Measurements from ENCODE around the gene SHC3. TPM values are rescaled to one million over a fixed set of nuclear protein-coding genes. Genes with fewer than 3 reads are reported as not detected.

Gene SHC3
- total RNA-seq, 1 donor from 2014 or later = not detected

- Mint-ChIP-seq H3K36me3 (ENCODE audit: low read depth) (no peaks in the 10 kb centered on the region), H3K4me3 (no peak overlapping the region), H3K27me3 (peaks cover 35% of the 10 kb centered on the region), H3K27ac (no peak overlapping the region), H3K4me1 (no peaks in the 10 kb centered on the region), H3K9me3 (peaks cover 4% of the 10 kb centered on the region)
- intact Hi-C loops (cut with micrococcal nuclease) = no loop called here
- DNase-seq = no peak
Observed at GRCh38 chr9:89161221-89161620, 17.4 kb downstream of the SHC3 start.

GRCh38 chr9:89160806-89161205 is 17.8 kb downstream of the SHC3 start:
- DNase-seq = no peak
- intact Hi-C loops (cut with micrococcal nuclease) = no loop called here
- Mint-ChIP-seq H3K36me3 (ENCODE audit: low read depth) (no peaks in the 10 kb centered on the region), H3K27ac (no peak overlapping the region), H3K4me3 (no peak overlapping the region), H3K27me3 (peaks cover 39% of the 10 kb centered on the region), H3K9me3 (peaks cover 4% of the 10 kb centered on the region), H3K4me1 (no peaks in the 10 kb centered on the region)

GRCh38 chr9:89154651-89155336 is 23.8 kb downstream of the SHC3 start:
- intact Hi-C loops (cut with micrococcal nuclease) = no loop called here
- Mint-ChIP-seq H3K9me3 (no peaks in the 10 kb centered on the region), H3K27ac (no peak overlapping the region), H3K4me3 (no peak overlapping the region), H3K4me1 (peaks cover 15% of the 10 kb centered on the region), H3K36me3 (ENCODE audit: low read depth) (no peaks in the 10 kb centered on the region), H3K27me3 (peaks cover 57% of the 10 kb centered on the region)
- DNase-seq = peak; percentile 64

GRCh38 chr9:89154218-89154617 is 24.4 kb downstream of the SHC3 start:
- Mint-ChIP-seq H3K27ac (no peak overlapping the region), H3K9me3 (no peaks in the 10 kb centered on the region), H3K27me3 (peaks cover 55% of the 10 kb centered on the region), H3K36me3 (ENCODE audit: low read depth) (no peaks in the 10 kb centered on the region), H3K4me3 (no peak overlapping the region), H3K4me1 (peaks cover 15% of the 10 kb centered on the region)
- DNase-seq = no peak
- intact Hi-C loops (cut with micrococcal nuclease) = no loop called here

- Mint-ChIP-seq H3K4me3 (no peak overlapping the region), H3K27ac (no peak overlapping the region)
- DNase-seq = peak; percentile 27
Observed at GRCh38 chr9:89153232-89154017, 25.2 kb downstream of the SHC3 start.

GRCh38 chr9:89149726-89150125 is 28.9 kb downstream of the SHC3 start:
- Mint-ChIP-seq H3K4me3 (no peak overlapping the region), H3K27ac (no peak overlapping the region), H3K9me3 (no peaks in the 10 kb centered on the region), H3K36me3 (ENCODE audit: low read depth) (no peaks in the 10 kb centered on the region), H3K27me3 (peaks cover 35% of the 10 kb centered on the region), H3K4me1 (peaks cover 11% of the 10 kb centered on the region)
- intact Hi-C loops (cut with micrococcal nuclease) = no loop called here
- DNase-seq = peak; percentile 21

More at GRCh38 chr9:89153232-89154017, 25.2 kb downstream of the SHC3 start:
- H3K27me3 Mint-ChIP-seq = peaks cover 49% of the 10 kb centered on the region
- H3K36me3 Mint-ChIP-seq (ENCODE audit: low read depth) = no peaks in the 10 kb centered on the region
- peaks cover 15% of the 10 kb centered on the region for H3K4me1 Mint-ChIP-seq
- H3K9me3 Mint-ChIP-seq = no peaks in the 10 kb centered on the region
- intact Hi-C loops (cut with micrococcal nuclease) = no loop called here

GRCh38 chr9:89145097-89145496 is 33.5 kb downstream of the SHC3 start:
- intact Hi-C loops (cut with micrococcal nuclease) = no loop called here
- Mint-ChIP-seq H3K27ac (no peak overlapping the region), H3K27me3 (peaks cover 13% of the 10 kb centered on the region)

GRCh38 chr9:89144238-89144637 is 34.4 kb downstream of the SHC3 start:
- DNase-seq = no peak
- intact Hi-C loops (cut with micrococcal nuclease) = no loop called here
- Mint-ChIP-seq H3K27ac (no peak overlapping the region), H3K4me1 (no peaks in the 10 kb centered on the region), H3K27me3 (peaks cover 13% of the 10 kb centered on the region), H3K4me3 (no peak overlapping the region), H3K9me3 (no peaks in the 10 kb centered on the region), H3K36me3 (ENCODE audit: low read depth) (no peaks in the 10 kb centered on the region)

More at GRCh38 chr9:89145097-89145496, 33.5 kb downstream of the SHC3 start:
- no peaks in the 10 kb centered on the region for H3K4me1 Mint-ChIP-seq
- no peak for DNase-seq
- H3K9me3 Mint-ChIP-seq = no peaks in the 10 kb centered on the region
- H3K36me3 Mint-ChIP-seq (ENCODE audit: low read depth) = no peaks in the 10 kb centered on the region
- H3K4me3 Mint-ChIP-seq = no peak overlapping the region

- H3K36me3 Mint-ChIP-seq (ENCODE audit: low read depth) = no peaks in the 10 kb centered on the region
- H3K27ac Mint-ChIP-seq = no peak overlapping the region
- H3K4me3 Mint-ChIP-seq = no peak overlapping the region
- no peak for DNase-seq
- no peaks in the 10 kb centered on the region for H3K4me1 Mint-ChIP-seq
- no peaks in the 10 kb centered on the region for H3K9me3 Mint-ChIP-seq
- intact Hi-C loops (cut with micrococcal nuclease) = no loop called here
- H3K27me3 Mint-ChIP-seq = peaks cover 16% of the 10 kb centered on the region
Observed at GRCh38 chr9:89143266-89143665, 35.4 kb downstream of the SHC3 start.

GRCh38 chr9:89139455-89139854 is 39.2 kb downstream of the SHC3 start:
- Mint-ChIP-seq H3K9me3 (no peaks in the 10 kb centered on the region), H3K27ac (no peak overlapping the region), H3K27me3 (peaks cover 8% of the 10 kb centered on the region), H3K36me3 (ENCODE audit: low read depth) (no peaks in the 10 kb centered on the region), H3K4me1 (no peaks in the 10 kb centered on the region), H3K4me3 (no peak overlapping the region)
- DNase-seq = no peak
- intact Hi-C loops (cut with micrococcal nuclease) = no loop called here

- peaks cover 8% of the 10 kb centered on the region for H3K27me3 Mint-ChIP-seq
- no peak for DNase-seq
- H3K9me3 Mint-ChIP-seq = no peaks in the 10 kb centered on the region
- H3K27ac Mint-ChIP-seq = no peak overlapping the region
- no peaks in the 10 kb centered on the region for H3K4me1 Mint-ChIP-seq
- H3K4me3 Mint-ChIP-seq = no peak overlapping the region
- H3K36me3 Mint-ChIP-seq (ENCODE audit: low read depth) = no peaks in the 10 kb centered on the region
- intact Hi-C loops (cut with micrococcal nuclease) = no loop called here
Observed at GRCh38 chr9:89138463-89139390, 39.9 kb downstream of the SHC3 start.

- no peaks in the 10 kb centered on the region for H3K4me1 Mint-ChIP-seq
- H3K27me3 Mint-ChIP-seq = peaks cover 10% of the 10 kb centered on the region
- no peaks in the 10 kb centered on the region for H3K36me3 Mint-ChIP-seq (ENCODE audit: low read depth)
- no peaks in the 10 kb centered on the region for H3K9me3 Mint-ChIP-seq
- intact Hi-C loops (cut with micrococcal nuclease) = no loop called here
- no peak overlapping the region for H3K27ac Mint-ChIP-seq
- no peak overlapping the region for H3K4me3 Mint-ChIP-seq
- no peak for DNase-seq
Observed at GRCh38 chr9:89137542-89138462, 40.8 kb downstream of the SHC3 start.

GRCh38 chr9:89135591-89136166 is 42.9 kb downstream of the SHC3 start:
- Mint-ChIP-seq H3K9me3 (no peaks in the 10 kb centered on the region), H3K27ac (no peak overlapping the region), H3K4me1 (no peaks in the 10 kb centered on the region), H3K4me3 (no peak overlapping the region), H3K27me3 (peaks cover 9% of the 10 kb centered on the region), H3K36me3 (ENCODE audit: low read depth) (no peaks in the 10 kb centered on the region)
- no peak for DNase-seq
- intact Hi-C loops (cut with micrococcal nuclease) = no loop called here
